T-cell (primary cell): Measurements from ENCODE around the gene ARID5B. TPM values are rescaled to one million over a fixed set of nuclear protein-coding genes. Genes with fewer than 3 reads are reported as not detected.

Experiments
- ATAC-seq, 4 experiments: fragments of 200-7000 bp in 3 of 4; fragments of 150-1000 bp in 1 of 4; cut with Tn5 transposase; replicated peaks in 1 of 4; 1 replicate in 3 of 4; 2 replicates in 1 of 4; pipeline ENCODE4 v1.10.0; 2021; ENCODE audit warnings: moderate library complexity in 3 of 4, mild to moderate bottlenecking in 2 of 4, moderate number of reproducible peaks in 1 of 4
- CTCF ChIA-PET, 2 donors: fragments of 300-600 bp; sonication (Branson Sonifier 250); formaldehyde crosslinking; loops; one replicate each; lab custom pipeline; 2022; ENCODE audit warnings: antibody characterized with exemption in 2 of 2; lab: Charles Lee
- POLR2A ChIA-PET, 2 donors: fragments of 300-600 bp; sonication (Branson Sonifier 250); formaldehyde crosslinking; loops; one replicate each; lab custom pipeline; 2022; ENCODE audit warnings: antibody characterized with exemption in 2 of 2; lab: Charles Lee
- DNase-seq, 35 experiments: peaks; one replicate each; pipeline versions ENCODE4 v3.0.0 to v3.0.0-alpha.2; 2013 to 2023
- H3K27ac ChIP-seq: one replicate; pipeline ENCODE4 v1.5.1; 2013; ENCODE audit warnings: low read length
- H3K27me3 ChIP-seq, 2 experiments: replicated peaks in 1 of 2; 1 replicate in 1 of 2; 2 replicates in 1 of 2; pipeline versions ENCODE4 v1.6.1 to v1.7.0; 2013; ENCODE audit warnings: low read length in 1 of 2, mixed read lengths in 1 of 2; ENCODE audit not compliant: control insufficient read depth in 2 of 2, insufficient read depth in 2 of 2; ENCODE audit errors: extremely low read depth in 1 of 2
- H3K36me3 ChIP-seq, 2 donors: 1 replicate in 1 of 2; 2 replicates in 1 of 2; pipeline versions ENCODE4 v1.6.1 to v1.7.0; 2013; ENCODE audit warnings: low read length in 1 of 2; ENCODE audit not compliant: control insufficient read depth in 2 of 2, insufficient read depth in 1 of 2; ENCODE audit errors: extremely low read depth in 1 of 2
- H3K4me1 ChIP-seq, 2 experiments: 1 replicate in 1 of 2; 2 replicates in 1 of 2; pipeline versions ENCODE4 v1.6.1 to v1.7.0; 2013; ENCODE audit warnings: low read length in 2 of 2, mixed read lengths in 1 of 2; ENCODE audit not compliant: insufficient read depth in 2 of 2, control insufficient read depth in 1 of 2; ENCODE audit errors: extremely low read depth in 1 of 2
- H3K4me3 ChIP-seq, 2 donors: 1 replicate in 1 of 2; 2 replicates in 1 of 2; pipeline versions ENCODE4 v1.5.1 to v1.7.0; 2013; ENCODE audit warnings: mild to moderate bottlenecking in 2 of 2, low read length in 1 of 2, moderate library complexity in 1 of 2; ENCODE audit not compliant: control insufficient read depth in 1 of 2; ENCODE audit errors: extremely low read depth in 1 of 2
- H3K9me3 ChIP-seq: 2 replicates; pipeline ENCODE4 v1.7.0; 2013
- H3K27ac Mint-ChIP-seq, 2 donors: one replicate each; pipeline ENCODE4 v1.8.0; 2020 to 2021; ENCODE audit warnings: mild to moderate bottlenecking in 2 of 2, mixed read lengths in 2 of 2
- H3K27me3 Mint-ChIP-seq, 2 donors: one replicate each; pipeline ENCODE4 v1.8.0; 2021 to 2022; ENCODE audit warnings: mixed read lengths in 2 of 2
- H3K36me3 Mint-ChIP-seq: one replicate; pipeline ENCODE4 v1.8.0; 2021; ENCODE audit warnings: mixed read lengths
- H3K4me1 Mint-ChIP-seq, 3 donors: one replicate each; pipeline ENCODE4 v1.8.0; 2020 to 2022; ENCODE audit warnings: mixed read lengths in 3 of 3, mild to moderate bottlenecking in 1 of 3
- H3K4me3 Mint-ChIP-seq, 3 donors: one replicate each; pipeline ENCODE4 v1.8.0; 2020 to 2022; ENCODE audit warnings: mild to moderate bottlenecking in 3 of 3, mixed read lengths in 3 of 3, moderate library complexity in 3 of 3
- H3K9me3 Mint-ChIP-seq, 3 donors: one replicate each; pipeline ENCODE4 v1.8.0; 2020 to 2022; ENCODE audit warnings: mixed read lengths in 3 of 3
- WGBS: methylation state at CpG from one replicate; pipeline ENCODE4 v1.1.5; 2013; ENCODE audit warnings: missing lambda C conversion rate; ENCODE audit not compliant: insufficient coverage; 5-methylcytosine and 5-hydroxymethylcytosine counted together
- total RNA-seq, 35 experiments: library from RNA in 6 of 35; stranded (reverse) in 6 of 35; fragments of 120-200 nt in 1 of 35; gene quantifications; one replicate each; pipeline versions ENCODE4 v1.2.1 to v1.2.4 and lab custom pipeline; 2013 to 2026

ARID5B gene
- total RNA-seq, 5 donors from 2014 or later (not counting 1 experiment from before 2014, with no cell fraction given): 34.0 to 75.5 (median 42.5) TPM

GRCh38 chr10:61967298-61967697 lies 65.8 kb downstream of the ARID5B start:
- no peaks in the 10 kb centered on the region for H3K27me3 Mint-ChIP-seq
- Histone ChIP-seq H3K27ac (no peak overlapping the region), H3K27me3 (no peaks in the 10 kb centered on the region), H3K9me3 (no peaks in the 10 kb centered on the region), H3K4me1 (peaks cover 2 to 13% of the 10 kb centered on the region in 2 experiments), H3K36me3 (peaks cover 3% of the 10 kb centered on the region in 2 donors), H3K4me3 (no peak overlapping the region)
- ChIA-PET POLR2A (no interaction called here), CTCF (interaction anchor here in 1 of 2 donors (0.9 to 1.2 kb wide), 2 partner anchors 8 to 13 kb away, joined by 3 to 5 read pairs; no protein-coding TSS in a partner anchor)
- peaks cover 0 to 5% (median 2%) of the 10 kb centered on the region in 3 donors for H3K9me3 Mint-ChIP-seq
- no peak overlapping the region for H3K4me3 Mint-ChIP-seq
- no peak overlapping the region for H3K27ac Mint-ChIP-seq
- no peak for ATAC-seq
- H3K4me1 Mint-ChIP-seq: peaks cover 53 to 78% (median 65%) of the 10 kb centered on the region in 3 donors
- DNase-seq: no peak
- peaks cover 65% of the 10 kb centered on the region for H3K36me3 Mint-ChIP-seq
- WGBS: no CpG with 5 or more reads among the region's 4 CpGs

- POLR2A ChIA-PET: interaction anchor here in 1 of 2 donors (0.7 kb wide), 1 partner anchor 55 kb away, joined by 8 read pairs; no protein-coding TSS in a partner anchor
- Histone ChIP-seq H3K27ac (no peak overlapping the region), H3K9me3 (no peaks in the 10 kb centered on the region)
These were observed 68.9 kb downstream of the ARID5B start for GRCh38 chr10:61970182-61971002.

GRCh38 chr10:61971003-61971325 lies 69.5 kb downstream of the ARID5B start:
- no peak overlapping the region for H3K4me3 Mint-ChIP-seq
- H3K27me3 Mint-ChIP-seq: no peaks in the 10 kb centered on the region
- H3K9me3 Mint-ChIP-seq: peaks cover 0 to 5% (median 2%) of the 10 kb centered on the region in 3 donors
- H3K4me3 ChIP-seq: no peak overlapping the region
- H3K36me3 Mint-ChIP-seq: peaks cover 66% of the 10 kb centered on the region
- no peak for ATAC-seq
- H3K27ac ChIP-seq: no peak overlapping the region
- no peaks in the 10 kb centered on the region for H3K27me3 ChIP-seq
- H3K9me3 ChIP-seq: no peaks in the 10 kb centered on the region
- peaks cover 0 to 3% of the 10 kb centered on the region in 2 donors for H3K36me3 ChIP-seq
- peak overlapping the region; percentile 73 to 87 for H3K27ac Mint-ChIP-seq
- DNase-seq: no peak
- peaks cover 0 to 2% of the 10 kb centered on the region in 2 experiments for H3K4me1 ChIP-seq
- CTCF ChIA-PET: no interaction called here
- H3K4me1 Mint-ChIP-seq: peaks cover 46 to 67% (median 57%) of the 10 kb centered on the region in 3 donors
- POLR2A ChIA-PET: interaction anchor here in 1 of 2 donors (0.7 kb wide), 1 partner anchor 55 kb away, joined by 8 read pairs; no protein-coding TSS in a partner anchor

More at GRCh38 chr10:61970182-61971002, 68.9 kb downstream of the ARID5B start:
- H3K4me3 ChIP-seq: no peak overlapping the region
- Mint-ChIP-seq H3K27ac (peak overlapping the region; percentile 73 to 87), H3K4me3 (no peak overlapping the region), H3K4me1 (peaks cover 46 to 71% (median 60%) of the 10 kb centered on the region in 3 donors), H3K9me3 (peaks cover 0 to 5% (median 2%) of the 10 kb centered on the region in 3 donors), H3K36me3 (peaks cover 61% of the 10 kb centered on the region), H3K27me3 (no peaks in the 10 kb centered on the region)
- DNase-seq: no peak
- H3K4me1 ChIP-seq: peaks cover 0 to 2% of the 10 kb centered on the region in 2 experiments
- H3K27me3 ChIP-seq: no peaks in the 10 kb centered on the region
- H3K36me3 ChIP-seq: peaks cover 3% of the 10 kb centered on the region in 2 donors
- CTCF ChIA-PET: no interaction called here
- ATAC-seq: no peak
- WGBS: 90% methylated on average over 1 of the region's 6 CpGs

GRCh38 chr10:61973169-61973568 lies 71.7 kb downstream of the ARID5B start:
- H3K4me1 Mint-ChIP-seq: peaks cover 33 to 52% (median 45%) of the 10 kb centered on the region in 3 donors
- peak overlapping the region in 1 of 2 donors; percentile 53 for H3K27ac Mint-ChIP-seq

GRCh38 chr10:61973906-61974305 lies 72.4 kb downstream of the ARID5B start:
- ChIA-PET POLR2A (interaction anchor here in 1 of 2 donors (0.5 kb wide), 1 partner anchor 77 kb away, joined by 4 read pairs; no protein-coding TSS in a partner anchor), CTCF (no interaction called here)
- Histone ChIP-seq H3K4me3 (no peak overlapping the region), H3K9me3 (peaks cover 4% of the 10 kb centered on the region), H3K36me3 (peaks cover 0 to 5% of the 10 kb centered on the region in 2 donors), H3K4me1 (no peaks in the 10 kb centered on the region), H3K27me3 (no peaks in the 10 kb centered on the region), H3K27ac (no peak overlapping the region)
- no peak overlapping the region for H3K4me3 Mint-ChIP-seq
- WGBS: no CpG with 5 or more reads among the region's 5 CpGs
- no peak for ATAC-seq
- H3K27ac Mint-ChIP-seq: no peak overlapping the region
- H3K36me3 Mint-ChIP-seq: peaks cover 56% of the 10 kb centered on the region
- H3K4me1 Mint-ChIP-seq: peaks cover 31 to 49% (median 43%) of the 10 kb centered on the region in 3 donors
- H3K9me3 Mint-ChIP-seq: peaks cover 0 to 4% (median 2%) of the 10 kb centered on the region in 3 donors
- no peak for DNase-seq
- H3K27me3 Mint-ChIP-seq: no peaks in the 10 kb centered on the region

More at GRCh38 chr10:61973169-61973568, 71.7 kb downstream of the ARID5B start:
- Mint-ChIP-seq H3K36me3 (peaks cover 59% of the 10 kb centered on the region), H3K9me3 (peaks cover 0 to 4% (median 2%) of the 10 kb centered on the region in 3 donors), H3K27me3 (no peaks in the 10 kb centered on the region), H3K4me3 (no peak overlapping the region)
- no peak overlapping the region for H3K4me3 ChIP-seq
- DNase-seq: no peak
- ATAC-seq: no peak
- no peak overlapping the region for H3K27ac ChIP-seq
- WGBS: 93% methylated on average over 2 of the region's 2 CpGs
- ChIA-PET CTCF (no interaction called here), POLR2A (no interaction called here)
- H3K36me3 ChIP-seq: peaks cover 3 to 5% of the 10 kb centered on the region in 2 donors
- peaks cover 4% of the 10 kb centered on the region for H3K9me3 ChIP-seq
- H3K27me3 ChIP-seq: no peaks in the 10 kb centered on the region
- peaks cover 0 to 2% of the 10 kb centered on the region in 2 experiments for H3K4me1 ChIP-seq

GRCh38 chr10:61974601-61975390 lies 73.3 kb downstream of the ARID5B start:
- H3K27ac Mint-ChIP-seq: no peak overlapping the region
- 100% methylated on average over 1 of the region's 8 CpGs for WGBS
- ATAC-seq (no peak), DNase-seq (no peak)
- CTCF ChIA-PET: interaction anchor here (0.6 to 1.1 kb wide), 3 partner anchors 8 to 189 kb away, joined by 3 read pairs; no protein-coding TSS in a partner anchor
- no peak overlapping the region for H3K27ac ChIP-seq
- H3K4me3 ChIP-seq: no peak overlapping the region
- POLR2A ChIA-PET: interaction anchor here in 1 of 2 donors (0.5 kb wide), 1 partner anchor 78 kb away, joined by 4 read pairs; no protein-coding TSS in a partner anchor
- H3K36me3 Mint-ChIP-seq: peaks cover 51% of the 10 kb centered on the region
- H3K9me3 ChIP-seq: peaks cover 4% of the 10 kb centered on the region
- H3K4me3 Mint-ChIP-seq: no peak overlapping the region
- peaks cover 29 to 43% (median 38%) of the 10 kb centered on the region in 3 donors for H3K4me1 Mint-ChIP-seq
- H3K4me1 ChIP-seq: no peaks in the 10 kb centered on the region
- peaks cover 3 to 5% of the 10 kb centered on the region in 2 donors for H3K36me3 ChIP-seq
- peaks cover 0 to 4% (median 2%) of the 10 kb centered on the region in 3 donors for H3K9me3 Mint-ChIP-seq
- H3K27me3 Mint-ChIP-seq: no peaks in the 10 kb centered on the region
- H3K27me3 ChIP-seq: no peaks in the 10 kb centered on the region
